Activated naive CD4-positive, alpha-beta T cell treated with anti-CD3 and anti-CD28 coated beads, Interleukin-2, amount 50 U/mL, for 24 hours (primary cell): ENCODE measurements around the gene NAB2.

ENCODE experiments used
- H3K27ac Mint-ChIP-seq: one replicate; pipeline ENCODE4 v1.8.0; 2021; ENCODE audit warnings: mild to moderate bottlenecking, mixed read lengths
- H3K27me3 Mint-ChIP-seq: one replicate; pipeline ENCODE4 v1.8.0; 2021; ENCODE audit warnings: mixed read lengths
- H3K36me3 Mint-ChIP-seq: one replicate; pipeline ENCODE4 v1.8.0; 2021; ENCODE audit warnings: mixed read lengths
- H3K4me1 Mint-ChIP-seq: one replicate; pipeline ENCODE4 v1.8.0; 2021; ENCODE audit warnings: mixed read lengths
- H3K4me3 Mint-ChIP-seq: one replicate; pipeline ENCODE4 v1.8.0; 2021; ENCODE audit warnings: mild to moderate bottlenecking, mixed read lengths
- H3K9me3 Mint-ChIP-seq: one replicate; pipeline ENCODE4 v1.8.0; 2021; ENCODE audit warnings: mixed read lengths

The NAB2 gene

DNA sequence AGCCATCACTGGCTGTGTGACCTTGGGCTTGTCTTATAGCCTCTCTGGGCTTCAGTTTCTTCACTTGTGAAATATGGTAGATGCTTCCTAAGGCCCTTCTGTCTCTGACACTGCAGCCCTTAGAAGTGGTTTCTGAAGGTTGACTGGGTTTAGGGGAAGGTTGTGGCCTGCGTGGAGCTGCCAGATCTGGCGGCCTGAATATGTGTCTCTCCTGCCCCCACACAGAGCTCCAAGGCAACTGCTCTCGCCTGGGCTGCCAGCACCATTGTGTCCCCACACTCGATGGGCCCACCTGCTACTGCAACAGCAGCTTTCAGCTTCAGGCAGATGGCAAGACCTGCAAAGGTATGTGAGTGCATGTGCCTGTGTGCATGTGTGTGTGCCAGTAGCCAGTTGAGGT, 54.5 kb downstream of the NAB2 start:
- no peaks in the 10 kb centered on the region for H3K36me3 Mint-ChIP-seq
- no peak overlapping the region for H3K4me3 Mint-ChIP-seq
- H3K27me3 Mint-ChIP-seq: no peaks in the 10 kb centered on the region
- no peaks in the 10 kb centered on the region for H3K9me3 Mint-ChIP-seq
- peaks cover 7% of the 10 kb centered on the region for H3K4me1 Mint-ChIP-seq
- H3K27ac Mint-ChIP-seq: no peak overlapping the region
